Measurements from ENCODE around the gene IL31RA.

DNA sequence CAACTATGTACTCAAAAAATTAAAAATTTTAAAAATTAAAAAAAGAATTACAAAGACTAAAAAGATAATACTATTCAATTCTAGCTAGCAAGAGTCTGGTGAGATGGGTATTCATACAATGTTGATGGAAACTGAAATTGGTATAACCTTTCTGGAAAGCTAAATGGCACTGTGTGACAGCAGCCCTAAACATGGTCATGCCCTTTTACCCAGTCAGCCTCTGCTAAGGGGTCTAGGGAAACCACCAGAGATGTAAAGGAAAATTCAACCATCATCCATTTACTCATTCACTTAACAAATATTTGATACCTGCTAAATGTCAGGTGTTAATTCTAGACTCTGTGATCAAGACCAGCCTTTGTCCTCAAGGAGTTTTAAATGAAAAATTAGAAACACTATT, 29.3 kb downstream of the IL31RA start:
- TF ChIP-seq, protein P1, sequence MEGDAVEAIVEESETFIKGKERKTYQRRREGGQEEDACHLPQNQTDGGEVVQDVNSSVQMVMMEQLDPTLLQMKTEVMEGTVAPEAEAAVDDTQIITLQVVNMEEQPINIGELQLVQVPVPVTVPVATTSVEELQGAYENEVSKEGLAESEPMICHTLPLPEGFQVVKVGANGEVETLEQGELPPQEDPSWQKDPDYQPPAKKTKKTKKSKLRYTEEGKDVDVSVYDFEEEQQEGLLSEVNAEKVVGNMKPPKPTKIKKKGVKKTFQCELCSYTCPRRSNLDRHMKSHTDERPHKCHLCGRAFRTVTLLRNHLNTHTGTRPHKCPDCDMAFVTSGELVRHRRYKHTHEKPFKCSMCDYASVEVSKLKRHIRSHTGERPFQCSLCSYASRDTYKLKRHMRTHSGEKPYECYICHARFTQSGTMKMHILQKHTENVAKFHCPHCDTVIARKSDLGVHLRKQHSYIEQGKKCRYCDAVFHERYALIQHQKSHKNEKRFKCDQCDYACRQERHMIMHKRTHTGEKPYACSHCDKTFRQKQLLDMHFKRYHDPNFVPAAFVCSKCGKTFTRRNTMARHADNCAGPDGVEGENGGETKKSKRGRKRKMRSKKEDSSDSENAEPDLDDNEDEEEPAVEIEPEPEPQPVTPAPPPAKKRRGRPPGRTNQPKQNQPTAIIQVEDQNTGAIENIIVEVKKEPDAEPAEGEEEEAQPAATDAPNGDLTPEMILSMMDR (IDR thresholded peaks at IDR 0.05; ENCODE audit: borderline replicate concordance, extremely low read depth, low read length, poor library complexity, severe bottlenecking), result no peak
- no peak for TF ChIP-seq EZH2 (IDR thresholded peaks at IDR 0.05; ENCODE audit: borderline replicate concordance, low read depth, low read length, severe bottlenecking)

All from DND-41 (cell line).